GM21390 (cell line): Measurements from ENCODE around the gene PTCSC3.

Experiments used
- ATAC-seq: cut with Tn5 transposase; IDR thresholded peaks from one replicate; pipeline ENCODE4 v1.9.1; 2021; ENCODE audit not compliant: unreplicated experiment

PTCSC3 gene

DNA sequence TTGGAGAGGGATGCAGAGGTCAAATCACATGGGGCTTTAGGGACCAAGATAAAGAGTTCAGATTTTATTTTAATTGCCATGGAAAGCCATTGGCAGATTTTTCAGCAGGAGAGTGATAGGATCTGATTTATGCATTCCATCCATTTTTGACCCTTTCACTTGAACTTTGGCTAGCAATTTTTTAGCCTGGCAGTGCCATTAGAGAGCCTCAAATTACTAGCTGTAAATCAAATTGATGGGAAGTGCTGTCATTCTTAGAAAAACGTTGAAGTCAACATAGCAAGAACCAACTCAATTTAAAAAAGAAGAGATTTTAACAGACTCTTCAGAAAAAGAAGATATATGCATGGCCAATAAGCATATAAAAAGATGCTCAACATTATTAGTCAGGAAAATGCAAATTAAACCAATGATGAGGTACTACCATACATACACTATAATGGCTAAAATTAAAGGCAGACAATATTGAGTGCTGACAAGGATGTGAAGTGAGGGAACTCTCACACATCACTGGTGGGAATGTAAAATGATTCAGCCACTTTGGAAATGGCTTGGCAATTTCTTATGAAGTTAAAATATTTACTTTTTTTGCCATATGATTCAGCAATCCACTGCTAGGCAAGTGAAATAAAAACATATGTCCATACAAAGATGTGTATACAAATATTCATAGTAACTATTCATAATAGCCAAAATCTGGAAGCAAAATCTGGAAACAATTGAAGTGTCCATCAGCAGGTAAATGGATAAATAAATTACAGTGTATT is 89.7 kb downstream of the PTCSC3 start:
- no peak for ATAC-seq

- ATAC-seq = no peak
These were observed 90.7 kb downstream of the PTCSC3 start for GRCh38 chr14:36085861-36086260.
